Measurements from ENCODE around the gene SIX3. TPM values are rescaled to one million over a fixed set of nuclear protein-coding genes. Genes with fewer than 3 reads are reported as not detected.

The SIX3 gene
- total and polyA plus RNA-seq, 11 donors, result not detected

- no peaks in the 10 kb centered on the region for H3K4me1 ChIP-seq
- H3K9me3 ChIP-seq, result peaks cover 0 to 37% (median 13%) of the 10 kb centered on the region in 12 donors
- peaks cover 0 to 19% (median 0%) of the 10 kb centered on the region in 9 donors for H3K27me3 ChIP-seq
- no peak overlapping the region for H3K4me3 ChIP-seq
- intact Hi-C loops (cut with DNase I), result no loop called here
- DNase-seq, result no peak
- no peak for TF ChIP-seq POLR2A (IDR thresholded peaks at IDR 0.05)
- no peak for TF ChIP-seq CTCF (IDR thresholded peaks at IDR 0.05)
- H3K36me3 ChIP-seq, result no peaks in the 10 kb centered on the region
- 41 to 50% (median 48%) methylated on average over 5 of the region's 5 CpGs for WGBS, 4 donors
- no peak overlapping the region for H3K27ac ChIP-seq
- ATAC-seq, result peak in 2 of 4 donors; percentile 67 to 70
Measured at GRCh38 chr2:44912660-44913059, 28.8 kb upstream of the SIX3 start.

GRCh38 chr2:44916291-44916690 is 25.2 kb upstream of the SIX3 start:
- Histone ChIP-seq H3K36me3 (no peaks in the 10 kb centered on the region), H3K4me3 (no peak overlapping the region), H3K4me1 (no peaks in the 10 kb centered on the region), H3K9me3 (peaks cover 0 to 11% (median 0%) of the 10 kb centered on the region in 12 donors), H3K27me3 (peaks cover 0 to 36% (median 17%) of the 10 kb centered on the region in 9 donors), H3K27ac (no peak overlapping the region)
- DNase-seq, result no peak
- TF ChIP-seq POLR2A (IDR thresholded peaks at IDR 0.05), result no peak
- TF ChIP-seq CTCF (IDR thresholded peaks at IDR 0.05), result no peak
- intact Hi-C loops (cut with DNase I), result no loop called here
- no peak for ATAC-seq

- ATAC-seq, result no peak
- Histone ChIP-seq H3K27ac (no peak overlapping the region), H3K4me1 (no peaks in the 10 kb centered on the region), H3K27me3 (peaks cover 0 to 55% (median 25%) of the 10 kb centered on the region in 9 donors), H3K36me3 (no peaks in the 10 kb centered on the region), H3K4me3 (no peak overlapping the region), H3K9me3 (no peaks in the 10 kb centered on the region)
- 63 to 68% (median 65%) methylated on average over 4 of the region's 4 CpGs for WGBS, 4 donors
- no peak for DNase-seq
- intact Hi-C loops (cut with DNase I), result no loop called here
- TF ChIP-seq CTCF (IDR thresholded peaks at IDR 0.05), result no peak
Measured at GRCh38 chr2:44918095-44918775, 23.3 kb upstream of the SIX3 start.

GRCh38 chr2:44920751-44921150 is 20.8 kb upstream of the SIX3 start:
- TF ChIP-seq CTCF (IDR thresholded peaks at IDR 0.05) (no peak), POLR2A (IDR thresholded peaks at IDR 0.05) (no peak)
- no peak overlapping the region for H3K27ac ChIP-seq
- intact Hi-C loops (cut with DNase I), result no loop called here
- WGBS, 4 donors, result 5 to 72% (median 65%) methylated on average over 2 of the region's 2 CpGs
- no peak for DNase-seq
- no peaks in the 10 kb centered on the region for H3K36me3 ChIP-seq
- no peak for ATAC-seq
- no peaks in the 10 kb centered on the region for H3K9me3 ChIP-seq
- H3K4me1 ChIP-seq, result no peaks in the 10 kb centered on the region
- H3K27me3 ChIP-seq, result peaks cover 9 to 80% (median 50%) of the 10 kb centered on the region in 9 donors
- no peak overlapping the region for H3K4me3 ChIP-seq
